ENCODE results near the gene NCF4.

NCF4 gene

GRCh38 chr22:36864454-36865215 is 3.8 kb downstream of the NCF4 start:
- POLR2A ChIA-PET: no interaction called here
- H3K27ac ChIP-seq (ENCODE audit: extremely low read depth, low read depth, low read length): no peak overlapping the region
- no peak for TF ChIP-seq ZEB2 (tag by site-specific recombination; IDR thresholded peaks at IDR 0.05)
- TF ChIP-seq ZNF843 (tag by site-specific recombination; IDR thresholded peaks at IDR 0.05): no peak
- TF ChIP-seq ZNF433 (tag by site-specific recombination; IDR thresholded peaks at IDR 0.05; ENCODE audit: low read depth): no peak
- TF ChIP-seq ZBTB48 (tag by site-specific recombination; IDR thresholded peaks at IDR 0.05): no peak
- no peak for TF ChIP-seq EGR2 (tag by site-specific recombination; IDR thresholded peaks at IDR 0.05; ENCODE audit: low read depth)
- no peak for TF ChIP-seq ZNF16 (tag by site-specific recombination; IDR thresholded peaks at IDR 0.05; ENCODE audit: low read depth)
- TF ChIP-seq ZNF221 (tag by site-specific recombination; IDR thresholded peaks at IDR 0.05; ENCODE audit: borderline replicate concordance): no peak
- TF ChIP-seq ZNF391 (tag by site-specific recombination; IDR thresholded peaks at IDR 0.05; ENCODE audit: borderline replicate concordance, low read depth): no peak
- no peak for TF ChIP-seq ZNF561 (tag by site-specific recombination; IDR thresholded peaks at IDR 0.05; ENCODE audit: borderline replicate concordance)
- TF ChIP-seq ZNF768 (tag by site-specific recombination; IDR thresholded peaks at IDR 0.05): no peak
- no peak for TF ChIP-seq CTCF (tag by site-specific recombination; IDR thresholded peaks at IDR 0.05)
- TF ChIP-seq ZNF23 (tag by site-specific recombination; IDR thresholded peaks at IDR 0.05; ENCODE audit: borderline replicate concordance): no peak
- TF ChIP-seq ZNF510 (tag by site-specific recombination; IDR thresholded peaks at IDR 0.05; ENCODE audit: insufficient replicate concordance): no peak
- CTCF ChIA-PET: interaction anchor here (1.1 to 7.6 kb wide), 3 partner anchors 8 to 113 kb away, joined by 4 to 75 read pairs (median 5); no protein-coding TSS in a partner anchor
- no peak overlapping the region for H3K4me3 ChIP-seq (ENCODE audit: low read depth, low read length)
- no peaks in the 10 kb centered on the region for H3K36me3 ChIP-seq (ENCODE audit: control insufficient read depth in 2 of 2, insufficient read depth in 1 of 2, low read length in 2 of 2)
- H3K9me3 ChIP-seq (ENCODE audit: control insufficient read depth, insufficient read depth, low read depth, low read length): no peaks in the 10 kb centered on the region
- H3K4me1 ChIP-seq (ENCODE audit: control insufficient read depth, insufficient read depth, low read length): no peaks in the 10 kb centered on the region

- ChIA-PET CTCF (interaction anchor here (1.0 to 7.6 kb wide), 4 partner anchors 9 to 113 kb away, joined by 3 to 75 read pairs (median 4); no protein-coding TSS in a partner anchor), POLR2A (interaction anchor here (1.5 kb wide), 1 partner anchor 336 kb away, joined by 3 read pairs; the partner anchor contains the start of gene EIF3D)
- Histone ChIP-seq H3K36me3 (ENCODE audit: control insufficient read depth in 2 of 2, insufficient read depth in 1 of 2, low read length in 2 of 2) (no peaks in the 10 kb centered on the region), H3K27ac (ENCODE audit: extremely low read depth, low read depth, low read length) (no peak overlapping the region), H3K4me1 (ENCODE audit: control insufficient read depth, insufficient read depth, low read length) (no peaks in the 10 kb centered on the region), H3K9me3 (ENCODE audit: control insufficient read depth, insufficient read depth, low read depth, low read length) (no peaks in the 10 kb centered on the region), H3K4me3 (ENCODE audit: low read depth, low read length) (no peak overlapping the region)
- TF ChIP-seq SALL2 (tag by site-specific recombination; IDR thresholded peaks at IDR 0.05; ENCODE audit: borderline replicate concordance): no peak
- no peak for TF ChIP-seq ZNF677 (tag by site-specific recombination; IDR thresholded peaks at IDR 0.05)
- TF ChIP-seq ZNF654 (tag by site-specific recombination; IDR thresholded peaks at IDR 0.05; ENCODE audit: low read depth): no peak
- TF ChIP-seq EGR2 (tag by site-specific recombination; IDR thresholded peaks at IDR 0.05; ENCODE audit: low read depth): peak; percentile 75
- TF ChIP-seq KLF8 (tag by site-specific recombination; IDR thresholded peaks at IDR 0.05): no peak
- TF ChIP-seq REST (tag by site-specific recombination; IDR thresholded peaks at IDR 0.05): peak; percentile 95
- TF ChIP-seq ZFHX2 (tag by site-specific recombination; conservative IDR thresholded peaks at IDR 0.05): peak; percentile 78
- 0 out of 2 replicates have a peak, but pooled peaks have one; percentile 27 for TF ChIP-seq KLF17 (tag by site-specific recombination; IDR thresholded peaks at IDR 0.05)
- peak; percentile 58 for TF ChIP-seq ZIC2 (tag by site-specific recombination; IDR thresholded peaks at IDR 0.05)
- no peak for TF ChIP-seq ZNF704 (tag by site-specific recombination; IDR thresholded peaks at IDR 0.05)
Observed at GRCh38 chr22:36865346-36865745, 4.5 kb downstream of the NCF4 start.

All from HEK293 (cell line).